Esophagus squamous epithelium (tissue), 4 donors: ENCODE measurements around the gene SLC25A15.
"Not testable (repeated sequence)": the region's sequence is repeated elsewhere in the genome, so short reads cannot be mapped to it uniquely, and the experiment has no call there.

ENCODE experiments used
- CTCF ChIP-seq, 6 experiments: fragments of 450-650 bp in 4 of 6; fragments of 200-600 bp in 2 of 6; sonication (generic) in 2 of 6; IDR thresholded peaks; one replicate each; pipeline ENCODE4 v1.5.1; 2016 to 2019; ENCODE audit warnings: antibody characterized with exemption in 6 of 6, mild to moderate bottlenecking in 4 of 6, moderate library complexity in 4 of 6
- POLR2A ChIP-seq, 4 donors: fragments of 450-650 bp; IDR thresholded peaks; one replicate each; pipeline ENCODE4 v1.6.1; 2017; ENCODE audit warnings: antibody characterized with exemption in 4 of 4, mild to moderate bottlenecking in 4 of 4, moderate library complexity in 3 of 4

DNA sequence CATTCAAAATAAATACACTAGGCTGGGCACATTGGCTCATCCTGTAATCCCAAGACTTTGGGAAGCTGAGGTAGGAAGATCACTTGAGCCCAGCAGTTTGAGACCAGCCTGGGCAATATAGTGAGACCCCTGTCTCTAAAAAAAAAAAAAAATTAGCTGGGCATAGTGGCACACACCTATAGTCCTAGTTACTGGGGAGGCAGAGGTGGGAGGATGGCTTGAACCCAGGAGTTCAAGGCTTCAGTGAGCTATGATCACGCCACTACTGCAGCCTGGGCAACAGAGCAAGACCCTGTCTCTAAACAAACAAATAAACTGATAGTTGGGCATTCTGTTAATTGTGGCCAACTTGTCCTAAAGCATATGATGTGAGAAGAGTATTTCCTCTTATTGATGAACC, 6.4 kb upstream of the SLC25A15 start:
- TF ChIP-seq CTCF, POLR2A (IDR thresholded peaks at IDR 0.05): not testable (repeated sequence)
